GM10248 (cell line): ENCODE results near the gene PRKCZ.

Experiments
- CTCF ChIA-PET: fragments of 300-600 bp; sonication (Branson Sonifier 250); formaldehyde crosslinking; extraction: SDS; loops from one replicate; lab custom pipeline; 2021; ENCODE audit warnings: antibody characterized with exemption; lab: Yijun Ruan, JAX
- POLR2A ChIA-PET: fragments of 350-650 bp; sonication (Branson Sonifier 250); formaldehyde crosslinking; extraction: SDS; loops from one replicate; lab custom pipeline; 2020; ENCODE audit warnings: antibody characterized with exemption; lab: Yijun Ruan, JAX
- DNase-seq: peaks from one replicate; pipeline ENCODE4 v3.0.0; 2012; ENCODE audit errors: extremely low spot score
- CTCF ChIP-seq: IDR thresholded peaks from 2 replicates; pipeline ENCODE4 v1.5.1; 2012; ENCODE audit warnings: mild to moderate bottlenecking, low read depth; ENCODE audit errors: extremely low read depth, missing control alignments, control extremely low read depth

The PRKCZ gene

DNA sequence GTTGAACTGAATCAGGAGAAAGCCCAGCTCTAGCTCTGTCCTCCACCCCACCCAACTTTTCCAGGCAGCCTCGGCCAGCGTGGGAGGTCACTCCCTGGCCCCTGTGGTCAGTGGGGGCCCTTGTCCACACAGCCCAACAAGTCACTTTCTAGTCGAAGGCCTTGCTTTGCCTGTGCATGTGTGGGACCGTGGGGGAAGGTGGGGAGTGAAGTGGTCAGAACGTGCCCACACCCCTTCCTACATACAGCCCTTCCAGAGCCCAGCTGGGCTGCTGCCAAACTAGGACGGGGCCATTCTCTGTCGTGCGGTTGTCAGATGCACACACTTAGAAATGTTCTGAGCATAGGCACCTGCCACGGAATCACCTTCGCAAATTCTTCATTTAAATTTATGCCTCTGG, 126.4 kb downstream of the PRKCZ start:
- ChIA-PET POLR2A (no interaction called here), CTCF (interaction anchor here (1.1 to 3.7 kb wide), 4 partner anchors 12 to 205 kb away, joined by 3 to 11 read pairs (median 6); partner anchors contain the start of gene FAAP20)
- no peak for TF ChIP-seq CTCF
- no peak for DNase-seq

- CTCF ChIA-PET, result interaction anchor here (3.7 kb wide), 1 partner anchor 204 kb away, joined by 11 read pairs; no protein-coding TSS in a partner anchor
- DNase-seq, result no peak
- POLR2A ChIA-PET, result no interaction called here
- no peak for TF ChIP-seq CTCF
These were observed 127.3 kb downstream of the PRKCZ start for GRCh38 chr1:2177541-2177940.

- no peak for DNase-seq
- no peak for TF ChIP-seq CTCF
- ChIA-PET CTCF (no interaction called here), POLR2A (no interaction called here)
These were observed 127.8 kb downstream of the PRKCZ start for GRCh38 chr1:2177946-2178538.

GRCh38 chr1:2178875-2179274, 128.7 kb downstream of the PRKCZ start:
- POLR2A ChIA-PET, result no interaction called here
- CTCF ChIA-PET, result no interaction called here

GRCh38 chr1:2179283-2180013, 129.2 kb downstream of the PRKCZ start:
- CTCF ChIA-PET, result no interaction called here
- no peak for DNase-seq
- POLR2A ChIA-PET, result no interaction called here
- no peak for TF ChIP-seq CTCF

More at GRCh38 chr1:2178875-2179274, 128.7 kb downstream of the PRKCZ start:
- DNase-seq, result no peak
- TF ChIP-seq CTCF, result no peak

- no peak for DNase-seq
- no peak for TF ChIP-seq CTCF
- POLR2A ChIA-PET, result no interaction called here
- CTCF ChIA-PET, result no interaction called here
These were observed 130.4 kb downstream of the PRKCZ start for GRCh38 chr1:2180297-2181245.
